GM10248 (cell line): Measurements from ENCODE around the gene CLIC4.
"Not testable (repeated sequence)": the region's sequence is repeated elsewhere in the genome, so short reads cannot be mapped to it uniquely, and the experiment has no call there.

Source experiments
- CTCF ChIA-PET: fragments of 300-600 bp; sonication (Branson Sonifier 250); formaldehyde crosslinking; extraction: SDS; loops from one replicate; lab custom pipeline; 2021; ENCODE audit warnings: antibody characterized with exemption; lab: Yijun Ruan, JAX
- POLR2A ChIA-PET: fragments of 350-650 bp; sonication (Branson Sonifier 250); formaldehyde crosslinking; extraction: SDS; loops from one replicate; lab custom pipeline; 2020; ENCODE audit warnings: antibody characterized with exemption; lab: Yijun Ruan, JAX
- DNase-seq: peaks from one replicate; pipeline ENCODE4 v3.0.0; 2012; ENCODE audit errors: extremely low spot score
- CTCF ChIP-seq: IDR thresholded peaks from 2 replicates; pipeline ENCODE4 v1.5.1; 2012; ENCODE audit warnings: mild to moderate bottlenecking, low read depth; ENCODE audit errors: extremely low read depth, missing control alignments, control extremely low read depth

CLIC4 gene

GRCh38 chr1:24715658-24716057 is 29.6 kb upstream of the CLIC4 start:
- TF ChIP-seq CTCF, result no peak
- ChIA-PET CTCF (interaction anchor here (1.4 to 3.1 kb wide), 2 partner anchors 10 to 27 kb away, joined by 5 to 13 read pairs; no protein-coding TSS in a partner anchor), POLR2A (no interaction called here)
- DNase-seq, result no peak

GRCh38 chr1:24717887-24718650 is 27.2 kb upstream of the CLIC4 start:
- TF ChIP-seq CTCF, result no peak
- ChIA-PET POLR2A (no interaction called here), CTCF (interaction anchor here (1.2 to 1.8 kb wide), 4 partner anchors 8 to 60 kb away, joined by 3 to 9 read pairs (median 6); no protein-coding TSS in a partner anchor)
- no peak for DNase-seq

- TF ChIP-seq CTCF, result no peak
- no peak for DNase-seq
- POLR2A ChIA-PET, result no interaction called here
- CTCF ChIA-PET, result interaction anchor here (1.4 kb wide), 1 partner anchor 32 kb away, joined by 3 read pairs; no protein-coding TSS in a partner anchor
Observed at GRCh38 chr1:24720152-24720551, 25.1 kb upstream of the CLIC4 start.

- ChIA-PET POLR2A (interaction anchor here (0.6 kb wide), 1 partner anchor 1025 kb away, joined by 5 read pairs; no protein-coding TSS in a partner anchor), CTCF (interaction anchor here (0.8 to 3.2 kb wide), 5 partner anchors 11 to 127 kb away, joined by 3 to 9 read pairs (median 6); partner anchors contain the start of gene CLIC4)
- no peak for DNase-seq
- TF ChIP-seq CTCF, result no peak
Observed at GRCh38 chr1:24721533-24721932, 23.7 kb upstream of the CLIC4 start.

GRCh38 chr1:24722073-24723035 is 22.9 kb upstream of the CLIC4 start:
- CTCF ChIA-PET, result interaction anchor here (0.6 to 3.2 kb wide), 9 partner anchors 10 to 126 kb away, joined by 3 to 9 read pairs (median 4); partner anchors contain the start of gene CLIC4
- POLR2A ChIA-PET, DNase-seq: not testable (repeated sequence)

GRCh38 chr1:24724345-24725208 is 20.7 kb upstream of the CLIC4 start:
- no peak for TF ChIP-seq CTCF
- ChIA-PET CTCF (interaction anchor here (0.9 to 3.2 kb wide), 4 partner anchors 11 to 107 kb away, joined by 3 to 9 read pairs (median 4); no protein-coding TSS in a partner anchor), POLR2A (no interaction called here)
- no peak for DNase-seq
